HEK293 (cell line): ENCODE measurements around the gene MMAB.

ENCODE experiments used
- CTCF ChIA-PET: fragments of 350-600 bp; formaldehyde crosslinking; extraction: SDS; loops from one replicate; lab custom pipeline; 2021; ENCODE audit warnings: antibody characterized with exemption; lab: Yijun Ruan, JAX
- POLR2A ChIA-PET: fragments of 300-600 bp; formaldehyde crosslinking; extraction: SDS; loops from one replicate; lab custom pipeline; 2020; ENCODE audit warnings: antibody characterized with exemption, inconsistent platforms; lab: Yijun Ruan, JAX
- H3K27ac ChIP-seq: fragments of 200-500 bp; sonication (Bioruptor generic); 2 replicates; pipeline ENCODE4 v1.5.1; 2014; ENCODE audit warnings: low read depth, low read length, control low read depth, inconsistent platforms; ENCODE audit errors: extremely low read depth
- H3K36me3 ChIP-seq, 2 experiments: fragments of 200-500 bp in 1 of 2; sonication (Bioruptor generic) in 1 of 2; 1 replicate in 1 of 2; 2 replicates in 1 of 2; pipeline ENCODE4 v1.5.1; 2014 to 2017; ENCODE audit warnings: inconsistent platforms in 2 of 2, low read length in 2 of 2; ENCODE audit not compliant: control insufficient read depth in 2 of 2, insufficient read depth in 1 of 2
- H3K4me1 ChIP-seq: fragments of 200-500 bp; sonication (Bioruptor generic); 2 replicates; pipeline ENCODE4 v1.5.1; 2014; ENCODE audit warnings: mild to moderate bottlenecking, low read length, inconsistent platforms; ENCODE audit not compliant: control insufficient read depth, insufficient read depth
- H3K4me3 ChIP-seq: 2 replicates; pipeline ENCODE4 v1.5.1; 2011; ENCODE audit warnings: low read depth, mild to moderate bottlenecking, control low read depth, low read length, moderate library complexity
- H3K9me3 ChIP-seq: fragments of 200-500 bp; sonication (Bioruptor generic); 2 replicates; pipeline ENCODE4 v1.5.1; 2014; ENCODE audit warnings: low read depth, low read length, inconsistent platforms; ENCODE audit not compliant: control insufficient read depth, insufficient read depth
- FEZF1 ChIP-seq: fragments of 450-650 bp; formaldehyde crosslinking; IDR thresholded peaks from 2 replicates; pipeline ENCODE4 v1.5.1; 2016; ENCODE audit warnings: missing biosample characterization, missing genetic modification characterization
- IKZF3 ChIP-seq: fragments of 450-650 bp; IDR thresholded peaks from 2 replicates; pipeline ENCODE4 v1.5.0; 2018; ENCODE audit warnings: missing biosample characterization, mild to moderate bottlenecking, missing genetic modification characterization, moderate library complexity
- KLF16 ChIP-seq: fragments of 450-650 bp; formaldehyde crosslinking; IDR thresholded peaks from 2 replicates; pipeline ENCODE4 v1.5.1; 2017; ENCODE audit warnings: missing biosample characterization, missing genetic modification characterization
- REPIN1 ChIP-seq: fragments of 450-650 bp; formaldehyde crosslinking; IDR thresholded peaks from 2 replicates; pipeline ENCODE4 v1.5.1; 2017; ENCODE audit warnings: missing biosample characterization, missing genetic modification characterization, low read depth
- ZBTB21 ChIP-seq: fragments of 450-650 bp; formaldehyde crosslinking; IDR thresholded peaks from 2 replicates; pipeline ENCODE4 v1.5.1; 2017; ENCODE audit warnings: missing biosample characterization, missing genetic modification characterization
- ZFHX2 ChIP-seq: fragments of 450-650 bp; formaldehyde crosslinking; conservative IDR thresholded peaks from 2 replicates; pipeline ENCODE4 v1.5.1; 2016; ENCODE audit warnings: missing biosample characterization, missing genetic modification characterization
- ZFP37 ChIP-seq: fragments of 450-650 bp; formaldehyde crosslinking; IDR thresholded peaks from 2 replicates; pipeline ENCODE4 v1.5.1; 2016; ENCODE audit warnings: missing biosample characterization, missing genetic modification characterization
- ZNF138 ChIP-seq: fragments of 450-650 bp; formaldehyde crosslinking; IDR thresholded peaks from 2 replicates; pipeline ENCODE4 v1.5.1; 2016; ENCODE audit warnings: missing biosample characterization, missing genetic modification characterization, borderline replicate concordance
- ZNF140 ChIP-seq: fragments of 450-650 bp; formaldehyde crosslinking; IDR thresholded peaks from 2 replicates; pipeline ENCODE4 v1.5.1; 2016; ENCODE audit warnings: missing biosample characterization, missing genetic modification characterization
- ZNF175 ChIP-seq: fragments of 450-650 bp; formaldehyde crosslinking; IDR thresholded peaks from 2 replicates; pipeline ENCODE4 v1.5.1; 2016; ENCODE audit warnings: missing biosample characterization, missing genetic modification characterization
- ZNF211 ChIP-seq: fragments of 450-650 bp; formaldehyde crosslinking; IDR thresholded peaks from 2 replicates; pipeline ENCODE4 v1.5.1; 2016; ENCODE audit warnings: low read depth, missing biosample characterization, missing genetic modification characterization
- ZNF223 ChIP-seq: fragments of 450-650 bp; formaldehyde crosslinking; IDR thresholded peaks from 2 replicates; pipeline ENCODE4 v1.5.1; 2016; ENCODE audit warnings: missing biosample characterization, missing genetic modification characterization
- ZNF394 ChIP-seq: fragments of 450-650 bp; formaldehyde crosslinking; IDR thresholded peaks from 2 replicates; pipeline ENCODE4 v1.5.1; 2016; ENCODE audit warnings: missing biosample characterization, missing genetic modification characterization, mild to moderate bottlenecking, moderate library complexity, borderline replicate concordance
- ZNF548 ChIP-seq: fragments of 450-650 bp; formaldehyde crosslinking; IDR thresholded peaks from 2 replicates; pipeline ENCODE4 v1.5.1; 2016; ENCODE audit warnings: missing biosample characterization, missing genetic modification characterization
- ZNF561 ChIP-seq: fragments of 450-650 bp; IDR thresholded peaks from 2 replicates; pipeline ENCODE4 v1.5.1; 2018; ENCODE audit warnings: missing biosample characterization, missing genetic modification characterization, borderline replicate concordance
- ZNF596 ChIP-seq: fragments of 450-650 bp; IDR thresholded peaks from 2 replicates; pipeline ENCODE4 v1.5.0; 2018; ENCODE audit warnings: missing biosample characterization, mild to moderate bottlenecking, missing genetic modification characterization, moderate library complexity
- ZNF623 ChIP-seq: fragments of 450-650 bp; formaldehyde crosslinking; IDR thresholded peaks from 2 replicates; pipeline ENCODE4 v1.5.1; 2016; ENCODE audit warnings: missing biosample characterization, missing genetic modification characterization
- ZNF629 ChIP-seq: fragments of 450-650 bp; formaldehyde crosslinking; IDR thresholded peaks from 2 replicates; pipeline ENCODE4 v1.5.1; 2017; ENCODE audit warnings: missing biosample characterization, missing genetic modification characterization
- ZNF660 ChIP-seq: fragments of 450-650 bp; IDR thresholded peaks from 2 replicates; pipeline ENCODE4 v1.5.1; 2018; ENCODE audit warnings: missing biosample characterization, mild to moderate bottlenecking, missing genetic modification characterization
- ZNF677 ChIP-seq: fragments of 450-650 bp; IDR thresholded peaks from 2 replicates; pipeline ENCODE4 v1.5.0; 2018; ENCODE audit warnings: missing biosample characterization, mild to moderate bottlenecking, missing genetic modification characterization, moderate library complexity
- ZNF76 ChIP-seq: fragments of 450-650 bp; formaldehyde crosslinking; IDR thresholded peaks from 2 replicates; pipeline ENCODE4; 2016; ENCODE audit warnings: low read depth, missing biosample characterization, missing genetic modification characterization, borderline replicate concordance
- ZNF792 ChIP-seq: fragments of 450-650 bp; formaldehyde crosslinking; IDR thresholded peaks from 2 replicates; pipeline ENCODE4 v1.5.1; 2016; ENCODE audit warnings: missing biosample characterization, missing genetic modification characterization
- ZSCAN30 ChIP-seq: fragments of 450-650 bp; IDR thresholded peaks from 2 replicates; pipeline ENCODE4 v1.5.1; 2018; ENCODE audit warnings: missing biosample characterization, mild to moderate bottlenecking, missing genetic modification characterization, moderate library complexity
- TF ChIP-seq, protein P1 (sequence below): fragments of 450-650 bp; formaldehyde crosslinking; IDR thresholded peaks from 2 replicates; pipeline ENCODE4 v1.5.1; 2016; ENCODE audit warnings: missing biosample characterization, missing genetic modification characterization, borderline replicate concordance
- TF ChIP-seq, protein P2 (sequence below): fragments of 450-650 bp; formaldehyde crosslinking; IDR thresholded peaks from 2 replicates; pipeline ENCODE4 v1.5.1; 2016; ENCODE audit warnings: missing biosample characterization, missing genetic modification characterization
- TF ChIP-seq, protein P3 (sequence below): IDR thresholded peaks from 2 replicates; pipeline ENCODE4 v1.6.1; 2011; ENCODE audit warnings: mild to moderate bottlenecking, low read depth, low read length, borderline replicate concordance

Gene MMAB

DNA sequence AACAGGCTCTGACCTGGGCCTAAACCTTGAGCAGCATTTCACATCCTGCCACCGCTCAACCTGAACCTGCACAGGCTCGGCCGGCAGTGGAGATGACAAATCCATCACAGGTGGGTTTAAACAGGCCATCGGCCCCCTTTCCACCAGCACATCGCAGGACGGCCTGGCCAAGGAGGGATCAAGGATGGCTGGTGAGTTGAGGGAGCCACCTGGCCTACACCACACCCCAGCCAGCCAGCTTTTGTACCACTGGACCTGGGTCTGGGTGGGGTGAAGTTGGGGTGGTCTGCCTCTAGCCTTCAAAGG, 14.2 kb downstream of the MMAB start:
- CTCF ChIA-PET: interaction anchor here (2.0 kb wide), 1 partner anchor 41 kb away, joined by 6 read pairs; no protein-coding TSS in a partner anchor
- Histone ChIP-seq H3K27ac (no peak overlapping the region), H3K9me3 (no peaks in the 10 kb centered on the region), H3K4me1 (no peaks in the 10 kb centered on the region), H3K4me3 (no peak overlapping the region), H3K36me3 (peaks cover under 1 to 22% of the 10 kb centered on the region in 2 experiments; a peak in 2 of 3 replicates)
- TF ChIP-seq, protein P1, sequence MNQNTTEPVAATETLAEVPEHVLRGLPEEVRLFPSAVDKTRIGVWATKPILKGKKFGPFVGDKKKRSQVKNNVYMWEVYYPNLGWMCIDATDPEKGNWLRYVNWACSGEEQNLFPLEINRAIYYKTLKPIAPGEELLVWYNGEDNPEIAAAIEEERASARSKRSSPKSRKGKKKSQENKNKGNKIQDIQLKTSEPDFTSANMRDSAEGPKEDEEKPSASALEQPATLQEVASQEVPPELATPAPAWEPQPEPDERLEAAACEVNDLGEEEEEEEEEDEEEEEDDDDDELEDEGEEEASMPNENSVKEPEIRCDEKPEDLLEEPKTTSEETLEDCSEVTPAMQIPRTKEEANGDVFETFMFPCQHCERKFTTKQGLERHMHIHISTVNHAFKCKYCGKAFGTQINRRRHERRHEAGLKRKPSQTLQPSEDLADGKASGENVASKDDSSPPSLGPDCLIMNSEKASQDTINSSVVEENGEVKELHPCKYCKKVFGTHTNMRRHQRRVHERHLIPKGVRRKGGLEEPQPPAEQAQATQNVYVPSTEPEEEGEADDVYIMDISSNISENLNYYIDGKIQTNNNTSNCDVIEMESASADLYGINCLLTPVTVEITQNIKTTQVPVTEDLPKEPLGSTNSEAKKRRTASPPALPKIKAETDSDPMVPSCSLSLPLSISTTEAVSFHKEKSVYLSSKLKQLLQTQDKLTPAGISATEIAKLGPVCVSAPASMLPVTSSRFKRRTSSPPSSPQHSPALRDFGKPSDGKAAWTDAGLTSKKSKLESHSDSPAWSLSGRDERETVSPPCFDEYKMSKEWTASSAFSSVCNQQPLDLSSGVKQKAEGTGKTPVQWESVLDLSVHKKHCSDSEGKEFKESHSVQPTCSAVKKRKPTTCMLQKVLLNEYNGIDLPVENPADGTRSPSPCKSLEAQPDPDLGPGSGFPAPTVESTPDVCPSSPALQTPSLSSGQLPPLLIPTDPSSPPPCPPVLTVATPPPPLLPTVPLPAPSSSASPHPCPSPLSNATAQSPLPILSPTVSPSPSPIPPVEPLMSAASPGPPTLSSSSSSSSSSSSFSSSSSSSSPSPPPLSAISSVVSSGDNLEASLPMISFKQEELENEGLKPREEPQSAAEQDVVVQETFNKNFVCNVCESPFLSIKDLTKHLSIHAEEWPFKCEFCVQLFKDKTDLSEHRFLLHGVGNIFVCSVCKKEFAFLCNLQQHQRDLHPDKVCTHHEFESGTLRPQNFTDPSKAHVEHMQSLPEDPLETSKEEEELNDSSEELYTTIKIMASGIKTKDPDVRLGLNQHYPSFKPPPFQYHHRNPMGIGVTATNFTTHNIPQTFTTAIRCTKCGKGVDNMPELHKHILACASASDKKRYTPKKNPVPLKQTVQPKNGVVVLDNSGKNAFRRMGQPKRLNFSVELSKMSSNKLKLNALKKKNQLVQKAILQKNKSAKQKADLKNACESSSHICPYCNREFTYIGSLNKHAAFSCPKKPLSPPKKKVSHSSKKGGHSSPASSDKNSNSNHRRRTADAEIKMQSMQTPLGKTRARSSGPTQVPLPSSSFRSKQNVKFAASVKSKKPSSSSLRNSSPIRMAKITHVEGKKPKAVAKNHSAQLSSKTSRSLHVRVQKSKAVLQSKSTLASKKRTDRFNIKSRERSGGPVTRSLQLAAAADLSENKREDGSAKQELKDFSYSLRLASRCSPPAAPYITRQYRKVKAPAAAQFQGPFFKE (tag by site-specific recombination): no peak
- TF ChIP-seq ZNF623 (no peak), ZFHX2 (tag by site-specific recombination) (no peak), FEZF1 (tag by site-specific recombination) (no peak), ZNF792 (tag by site-specific recombination) (no peak), ZNF660 (tag by site-specific recombination) (no peak), REPIN1 (no peak)
- TF ChIP-seq, protein P2, sequence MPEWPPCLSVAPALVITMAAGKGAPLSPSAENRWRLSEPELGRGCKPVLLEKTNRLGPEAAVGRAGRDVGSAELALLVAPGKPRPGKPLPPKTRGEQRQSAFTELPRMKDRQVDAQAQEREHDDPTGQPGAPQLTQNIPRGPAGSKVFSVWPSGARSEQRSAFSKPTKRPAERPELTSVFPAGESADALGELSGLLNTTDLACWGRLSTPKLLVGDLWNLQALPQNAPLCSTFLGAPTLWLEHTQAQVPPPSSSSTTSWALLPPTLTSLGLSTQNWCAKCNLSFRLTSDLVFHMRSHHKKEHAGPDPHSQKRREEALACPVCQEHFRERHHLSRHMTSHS (tag by site-specific recombination): no peak
- POLR2A ChIA-PET: no interaction called here

DNA sequence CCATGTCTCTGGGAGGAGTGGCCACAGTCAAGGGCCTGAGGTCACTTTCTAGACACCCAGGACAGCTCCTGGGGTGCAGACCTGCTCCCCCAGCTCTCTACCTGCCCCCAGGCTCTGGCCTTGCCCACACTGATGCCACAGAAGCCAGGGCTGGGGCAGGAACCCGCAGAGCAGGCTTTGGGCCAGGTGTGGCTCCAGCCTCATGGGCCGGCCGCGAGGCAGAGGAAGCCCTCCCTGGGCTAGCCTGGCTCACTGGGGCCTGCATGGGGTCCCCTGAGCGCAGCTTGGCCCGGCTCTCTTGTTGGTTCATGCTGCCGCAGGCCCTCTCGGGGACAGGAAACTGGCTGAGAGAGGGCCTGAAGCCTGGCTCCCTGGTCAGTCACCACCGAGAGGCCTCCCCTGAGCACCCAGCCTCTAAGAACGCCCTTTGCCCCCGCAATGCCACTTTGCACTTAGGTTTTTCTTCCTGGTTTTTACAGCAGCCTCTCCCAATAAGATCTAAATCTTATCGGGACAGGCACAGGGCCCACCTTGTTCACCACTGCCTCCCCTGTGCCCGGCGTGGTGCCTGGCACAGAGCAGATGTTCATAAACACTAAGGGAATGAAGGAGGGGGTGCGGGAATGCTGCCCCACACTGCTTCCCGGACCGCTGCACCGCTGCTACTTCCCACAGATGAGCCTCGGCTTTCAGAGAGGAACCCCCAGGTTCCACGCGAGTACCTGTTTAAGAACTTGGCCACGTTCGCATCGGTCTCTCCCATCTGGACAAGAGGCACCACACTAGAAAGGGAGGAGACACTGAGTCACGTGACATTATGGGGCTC, 14.7 kb downstream of the MMAB start:
- CTCF ChIA-PET: interaction anchor here (0.5 to 2.0 kb wide), 3 partner anchors 41 to 155 kb away, joined by 4 to 6 read pairs (median 4); no protein-coding TSS in a partner anchor

More for the DNA sequence above, 14.7 kb downstream of the MMAB start:
- TF ChIP-seq ZNF140: no peak
- no peak for TF ChIP-seq ZNF175 (tag by site-specific recombination)
- no peak for TF ChIP-seq ZNF223 (tag by site-specific recombination)
- no peak for TF ChIP-seq ZNF677 (tag by site-specific recombination)
- no peak for TF ChIP-seq ZSCAN30 (tag by site-specific recombination)
- TF ChIP-seq ZNF394 (tag by site-specific recombination): no peak
- TF ChIP-seq, protein P3, sequence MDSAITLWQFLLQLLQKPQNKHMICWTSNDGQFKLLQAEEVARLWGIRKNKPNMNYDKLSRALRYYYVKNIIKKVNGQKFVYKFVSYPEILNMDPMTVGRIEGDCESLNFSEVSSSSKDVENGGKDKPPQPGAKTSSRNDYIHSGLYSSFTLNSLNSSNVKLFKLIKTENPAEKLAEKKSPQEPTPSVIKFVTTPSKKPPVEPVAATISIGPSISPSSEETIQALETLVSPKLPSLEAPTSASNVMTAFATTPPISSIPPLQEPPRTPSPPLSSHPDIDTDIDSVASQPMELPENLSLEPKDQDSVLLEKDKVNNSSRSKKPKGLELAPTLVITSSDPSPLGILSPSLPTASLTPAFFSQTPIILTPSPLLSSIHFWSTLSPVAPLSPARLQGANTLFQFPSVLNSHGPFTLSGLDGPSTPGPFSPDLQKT: no peak
- no peak for TF ChIP-seq ZNF596 (tag by site-specific recombination)
- TF ChIP-seq ZNF548 (tag by site-specific recombination): no peak
- no peak for TF ChIP-seq ZNF138 (tag by site-specific recombination)
- no peak for TF ChIP-seq ZNF561 (tag by site-specific recombination)
- TF ChIP-seq KLF16 (tag by site-specific recombination): no peak
- TF ChIP-seq ZBTB21: no peak
- no peak for TF ChIP-seq IKZF3 (tag by site-specific recombination)
- TF ChIP-seq, protein P2 (tag by site-specific recombination): no peak
- TF ChIP-seq ZFP37 (tag by site-specific recombination): no peak
- no peak for TF ChIP-seq ZNF629 (tag by site-specific recombination)
- no peak for TF ChIP-seq ZNF211 (tag by site-specific recombination)
- no peak for TF ChIP-seq ZNF76 (tag by site-specific recombination)
- TF ChIP-seq, all 188 proteins: peak for 0
- Histone ChIP-seq H3K36me3 (peaks cover 0 to 16% of the 10 kb centered on the region in 2 experiments; a peak in 1 of 3 replicates), H3K9me3 (no peaks in the 10 kb centered on the region), H3K4me3 (no peak overlapping the region), H3K4me1 (no peaks in the 10 kb centered on the region), H3K27ac (no peak overlapping the region)
- POLR2A ChIA-PET: no interaction called here
